Cardiac septum (tissue), 1 donor: ENCODE data around the gene SLC11A2. TPM values are rescaled to one million over a fixed set of nuclear protein-coding genes. Genes with fewer than 3 reads are reported as not detected.
"Not testable (repeated sequence)": the region's sequence is repeated elsewhere in the genome, so short reads cannot be mapped to it uniquely, and the experiment has no call there.

Experiments
- DNase-seq: peaks from one replicate; pipeline ENCODE4 v3.0.0-alpha.2; 2020; ENCODE audit warnings: low spot score
- intact Hi-C: fragments of 100-400 bp; cut with DNase I; formaldehyde crosslinking; loops from one replicate; pipeline ENCODE4 v1.14.0; 2022
- total RNA-seq: library from RNA; stranded (reverse); fragmentation: NEBNext Ultra II Directional; extraction: Animal tissue kit (Norgen Biotek cat#: 25700); gene quantifications from one replicate; pipeline ENCODE4 v1.2.1, GENCODE V29; 2021
- donor health status: DM: no; HTN: no; CAD: no.

The SLC11A2 gene
- total RNA-seq, 1 donor from 2014 or later, result 22.0 TPM

DNA sequence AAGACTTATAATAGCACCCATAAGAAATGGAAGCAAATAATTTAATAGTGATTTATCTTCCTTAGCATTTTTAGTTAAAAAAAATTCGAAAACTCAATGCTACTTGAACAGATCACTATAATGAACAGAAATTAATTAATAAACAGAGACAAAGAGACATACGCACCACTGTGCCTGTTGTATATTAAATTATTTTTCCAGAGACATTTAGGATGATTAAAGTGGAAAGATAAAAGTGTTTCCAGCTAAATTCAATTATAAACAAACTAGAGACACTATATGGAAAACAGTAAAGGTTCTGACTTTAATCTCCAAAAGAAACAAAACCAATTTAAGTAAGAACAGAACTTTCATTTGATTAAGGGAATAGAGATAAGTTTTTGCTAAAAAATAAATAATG, 70.5 kb downstream of the SLC11A2 start:
- DNase-seq, result no peak
- intact Hi-C loops, result no loop called here

DNA sequence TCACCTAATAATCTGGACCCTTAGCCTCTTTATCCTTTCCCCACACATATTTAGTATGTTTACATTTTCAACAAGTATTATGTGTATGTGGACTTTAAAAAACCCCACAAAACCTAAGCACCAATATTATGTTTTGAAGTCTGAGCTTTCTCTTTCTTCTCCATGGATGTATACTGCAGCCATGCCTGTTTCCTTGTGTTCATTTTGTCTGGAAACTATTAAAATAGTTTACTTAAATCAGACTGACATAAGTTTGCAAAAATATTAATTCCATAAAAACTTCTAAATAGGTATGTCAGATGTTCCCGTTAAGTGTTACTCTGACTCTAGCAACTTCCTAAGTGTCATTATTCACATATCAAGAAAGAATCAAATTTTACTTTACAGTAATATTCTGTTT, 70.9 kb downstream of the SLC11A2 start:
- intact Hi-C loops, result no loop called here
- DNase-seq, result no peak

DNA sequence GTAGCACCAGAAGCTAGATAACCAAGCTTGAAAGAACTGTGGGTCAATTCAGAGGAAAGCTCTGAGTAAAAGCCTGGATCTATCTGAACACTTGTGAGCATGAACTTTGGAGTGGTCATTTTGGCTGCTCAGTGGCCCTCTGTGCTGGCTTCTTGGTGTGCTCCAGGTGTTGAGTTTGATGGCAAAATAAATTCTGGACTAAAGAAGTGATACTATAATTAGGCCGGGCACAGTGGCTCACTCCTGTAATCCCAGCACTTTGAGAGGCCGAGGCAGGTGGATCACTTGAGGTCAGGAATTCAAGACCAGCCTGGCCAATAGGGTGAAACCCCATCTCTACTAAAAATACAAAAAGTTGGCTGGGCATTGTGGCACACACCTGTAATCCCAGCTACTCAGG, 71.4 kb downstream of the SLC11A2 start:
- DNase-seq, intact Hi-C loops: not testable (repeated sequence)

DNA sequence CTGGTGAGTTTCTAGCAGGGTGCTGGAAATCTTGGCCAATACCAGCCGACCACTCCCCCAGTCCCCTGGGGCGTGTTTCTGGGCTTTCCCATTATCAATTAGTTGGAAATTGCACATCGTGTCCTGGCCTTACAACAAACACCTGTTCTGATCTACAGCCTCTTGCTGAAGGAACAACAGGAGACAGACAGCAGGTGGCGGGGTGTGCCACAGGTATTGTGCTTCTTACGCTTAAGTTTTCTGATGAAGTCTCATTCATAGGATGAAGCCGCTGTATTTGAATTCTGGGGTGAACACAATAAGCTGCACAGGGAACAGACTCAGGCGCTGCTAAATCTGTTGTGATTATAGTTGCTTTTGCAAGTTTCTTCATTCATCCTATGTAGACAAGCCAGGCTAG, 73.1 kb downstream of the SLC11A2 start:
- intact Hi-C loops, result no loop called here
- no peak for DNase-seq

DNA sequence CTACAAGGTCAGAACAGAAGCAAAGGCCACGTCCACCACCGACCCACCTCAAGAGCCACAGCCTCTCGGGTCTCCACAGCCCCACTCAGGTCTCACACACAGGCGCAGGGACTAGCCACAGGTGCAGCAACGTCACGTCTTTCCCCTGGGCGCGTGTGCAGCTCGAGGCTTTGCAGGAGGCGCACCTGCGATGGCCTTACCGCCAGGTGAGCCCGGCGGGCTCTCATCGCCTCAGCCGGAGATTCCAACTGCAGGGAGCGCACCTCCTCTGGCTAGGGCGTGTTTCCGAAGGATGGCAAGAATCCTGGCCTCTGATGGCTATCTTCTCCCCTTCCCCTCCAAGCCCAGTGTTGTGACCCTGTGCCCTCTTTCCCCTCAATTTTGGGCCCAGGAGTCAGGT, 73.7 kb downstream of the SLC11A2 start, which contains the start of gene HIGD1C:
Gene HIGD1C (plus strand): TSS at position 35 of the 400 bp plus-strand sequence. CDS start 1,455 bp downstream, outside the sequence.
- DNase-seq, result no peak
- intact Hi-C loops, result no loop called here

DNA sequence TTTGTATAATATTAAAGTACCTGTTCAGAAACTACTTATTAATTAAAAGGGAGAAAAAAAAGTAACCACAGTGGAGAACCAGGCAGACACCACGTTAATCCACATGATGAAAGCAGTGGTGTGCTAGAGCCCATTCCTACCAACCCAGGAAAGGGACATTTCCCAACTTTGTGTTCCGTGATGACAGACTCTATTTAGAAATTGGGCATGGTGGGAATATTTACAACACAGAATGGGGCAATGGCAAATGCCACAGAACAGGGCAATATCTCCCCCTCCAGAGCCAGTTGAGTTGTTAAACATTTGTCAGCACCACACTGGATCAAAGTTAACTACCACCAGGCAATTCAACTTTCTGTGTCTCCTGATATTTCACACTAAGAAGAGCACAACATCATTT, 75.1 kb downstream of the SLC11A2 start:
- DNase-seq, result no peak
- intact Hi-C loops, result no loop called here

DNA sequence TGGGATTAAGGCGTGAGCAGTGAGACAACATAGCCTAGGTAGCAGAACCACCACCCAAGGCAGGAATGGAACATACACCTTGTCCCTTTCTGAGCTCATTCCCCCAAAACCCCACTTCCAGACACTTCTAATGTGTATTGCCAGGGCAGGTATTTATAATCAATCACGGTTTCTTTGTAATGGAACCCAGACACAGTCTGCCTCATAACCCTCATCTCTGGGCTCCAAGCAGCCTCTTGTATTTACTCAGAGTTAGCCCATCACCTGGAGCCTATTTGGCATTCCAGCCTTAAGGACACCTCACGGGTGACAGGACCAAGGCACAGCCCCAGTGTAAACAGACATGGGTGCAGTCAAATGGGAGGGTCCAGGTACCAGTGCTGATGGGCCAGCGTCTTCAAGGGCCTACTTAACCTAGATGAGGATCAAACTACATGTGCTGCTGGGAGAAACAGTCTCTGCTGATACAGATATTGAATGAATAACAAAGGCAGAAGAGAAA, 76.3 kb downstream of the SLC11A2 start:
- intact Hi-C loops, result no loop called here
- no peak for DNase-seq

DNA sequence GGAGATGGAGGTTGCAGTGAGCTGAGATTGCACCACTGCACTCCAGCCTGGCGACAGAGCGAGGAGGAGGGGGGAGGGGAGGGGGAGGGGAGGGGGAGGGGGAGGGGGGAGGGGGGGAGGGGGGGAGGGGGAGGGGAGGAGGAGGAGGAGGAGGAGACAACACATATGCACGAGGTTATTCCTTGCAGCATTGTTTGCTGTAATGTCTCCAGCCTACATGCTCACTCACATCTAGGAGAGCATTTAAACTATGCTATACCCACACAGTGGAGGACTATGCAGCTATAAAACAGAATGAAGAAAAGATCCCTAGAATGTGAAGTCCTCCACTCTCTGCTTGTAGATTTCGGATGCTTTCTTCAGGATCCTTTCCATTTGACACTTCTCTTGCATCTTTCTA, 77.4 kb downstream of the SLC11A2 start:
- intact Hi-C loops, result no loop called here
- DNase-seq, result no peak

DNA sequence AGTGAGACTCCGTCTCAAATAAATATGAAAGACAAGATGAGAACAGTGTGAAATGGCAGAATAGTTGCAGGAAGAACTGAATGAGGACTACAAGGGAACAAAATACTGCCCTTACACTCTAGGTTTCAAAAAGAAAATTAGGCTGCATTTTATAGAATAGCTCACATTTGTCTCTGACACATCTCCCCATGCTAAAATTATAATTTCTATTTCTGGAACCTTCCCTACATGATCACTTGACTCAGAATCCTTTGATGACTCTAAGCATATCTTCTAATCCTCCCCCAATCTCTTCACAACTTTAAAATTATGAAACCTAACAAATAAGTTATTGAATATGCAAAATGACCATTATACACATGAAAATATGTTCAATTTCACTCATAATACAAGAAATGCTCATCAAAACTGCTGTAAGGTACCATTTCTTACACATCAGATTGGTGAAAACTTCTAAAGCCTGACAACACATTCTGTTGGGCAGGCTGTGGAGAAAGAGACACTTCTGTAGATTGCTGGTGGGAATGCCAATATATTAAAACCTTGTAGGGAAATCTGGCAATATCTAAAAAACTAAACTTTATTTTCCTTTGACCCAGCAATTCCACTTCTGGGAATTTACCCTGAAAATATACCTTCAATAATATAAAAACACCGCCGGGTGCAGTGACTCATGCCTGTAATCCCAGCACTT, 78.1 kb downstream of the SLC11A2 start:
- intact Hi-C loops, result no loop called here
- no peak for DNase-seq

DNA sequence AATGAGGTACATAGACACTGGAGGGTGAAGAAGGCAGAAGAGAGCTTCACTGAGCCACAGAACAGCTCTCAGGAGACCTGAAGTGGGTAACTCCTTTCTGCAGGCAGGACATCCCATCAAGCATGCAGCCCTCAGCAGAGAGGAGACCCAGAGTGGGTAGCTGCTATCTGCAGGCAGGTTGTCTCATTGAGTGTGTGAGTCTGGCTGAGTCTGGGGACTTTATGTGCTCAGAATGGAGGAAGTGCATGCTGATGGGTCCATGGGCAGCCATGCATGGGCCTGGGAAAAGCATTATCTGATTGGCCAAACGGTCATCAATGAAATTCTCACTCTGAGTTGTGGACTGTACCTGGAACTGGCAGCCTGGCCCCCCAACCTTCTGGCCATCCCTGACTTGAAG, 88.5 kb downstream of the SLC11A2 start:
- DNase-seq, result no peak
- intact Hi-C loops, result no loop called here

DNA sequence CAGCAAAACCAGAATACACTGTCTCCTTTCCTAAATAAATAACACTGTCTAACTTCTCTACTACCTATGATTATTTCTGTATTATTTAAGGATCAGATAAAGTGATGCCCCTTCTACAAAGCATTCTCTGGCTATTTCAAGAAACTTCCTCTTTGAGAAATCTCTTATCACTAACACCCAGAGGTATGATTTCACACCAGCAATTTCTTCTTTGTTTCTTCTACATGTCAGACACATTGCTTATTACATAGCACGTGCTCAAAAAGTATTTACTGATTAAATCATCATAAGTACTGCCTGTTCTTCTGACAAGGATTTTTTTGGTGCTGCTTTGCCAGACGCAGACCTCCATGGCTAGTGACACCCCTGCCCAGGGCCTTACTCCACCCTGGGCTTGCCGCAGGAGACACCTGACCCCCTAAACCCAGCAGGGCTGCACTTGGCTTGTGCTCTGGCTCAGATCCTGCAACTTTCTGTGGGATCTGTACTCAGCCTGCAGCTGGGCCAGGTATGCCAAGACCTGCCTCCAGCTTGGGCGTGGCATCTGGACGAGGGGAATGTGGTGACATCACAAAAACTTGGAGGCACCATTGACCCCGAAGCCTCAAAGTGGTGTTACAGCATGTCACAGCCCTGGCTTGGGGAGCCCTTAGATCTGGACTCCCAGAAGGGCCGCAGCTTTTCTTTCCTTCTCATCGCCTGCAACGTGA, 89.2 kb downstream of the SLC11A2 start:
- DNase-seq, result no peak
- intact Hi-C loops, result no loop called here

DNA sequence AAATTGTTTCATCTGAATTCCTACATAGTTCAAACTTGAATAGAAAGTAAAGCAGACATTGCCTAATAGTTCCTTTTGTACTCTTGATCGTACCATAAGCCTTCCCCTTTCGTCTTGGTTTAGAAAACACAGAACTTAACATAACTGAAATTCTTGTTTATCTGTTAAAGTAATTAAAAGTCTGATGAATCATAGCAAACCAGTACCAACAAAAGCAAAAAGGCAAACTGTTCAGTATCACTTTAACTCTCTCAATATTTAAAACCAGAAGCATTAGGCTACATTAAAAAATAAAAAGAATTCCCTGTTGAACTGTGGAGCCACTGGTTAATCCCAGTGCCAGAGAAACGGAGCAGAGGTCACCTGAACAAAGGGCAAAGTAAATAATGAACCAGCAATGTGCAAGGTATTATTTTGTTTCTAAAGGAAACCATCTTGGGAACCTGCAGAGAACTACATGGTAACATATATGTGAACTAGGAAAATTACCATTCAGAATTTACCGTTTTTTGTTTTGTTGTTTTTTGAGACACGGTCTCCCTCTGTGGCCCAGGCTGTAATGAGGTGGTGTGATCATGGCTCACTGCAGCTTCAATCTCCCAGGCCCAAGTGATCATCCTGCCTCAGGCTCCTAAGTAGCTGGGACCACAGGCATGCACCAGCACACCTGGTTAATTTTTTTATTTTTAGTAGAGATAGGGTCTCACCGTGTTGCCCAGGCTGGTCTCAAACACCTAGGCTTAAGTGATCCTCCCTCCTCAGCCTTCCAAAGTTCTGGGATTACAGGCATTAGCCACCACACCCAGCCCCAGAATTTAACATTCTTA, 91.0 kb downstream of the SLC11A2 start:
- DNase-seq, result no peak
- intact Hi-C loops, result no loop called here

DNA sequence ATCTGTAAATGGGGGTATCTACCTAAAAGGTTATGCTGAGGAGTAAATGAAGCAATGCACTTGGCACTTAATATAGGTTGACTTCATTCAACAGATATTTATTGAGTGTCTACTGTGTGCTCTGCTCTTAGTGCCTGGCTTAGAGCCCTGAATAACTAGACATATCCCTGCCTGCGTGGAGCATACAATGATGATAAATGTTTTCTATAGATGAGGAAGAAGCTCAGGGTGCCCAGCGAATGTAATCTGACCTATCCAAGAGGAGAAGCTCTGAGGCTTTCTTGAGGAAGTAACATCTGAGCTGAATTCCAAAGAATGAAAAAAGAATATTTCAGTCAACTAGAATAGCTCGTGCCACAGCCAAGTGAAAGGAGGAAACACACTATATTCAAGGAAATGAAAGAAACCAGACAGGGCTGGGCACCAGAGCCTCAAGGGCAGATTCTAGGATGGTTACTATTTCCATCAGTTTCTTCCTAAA, 91.8 kb downstream of the SLC11A2 start:
- intact Hi-C loops, result no loop called here
- DNase-seq, result no peak

DNA sequence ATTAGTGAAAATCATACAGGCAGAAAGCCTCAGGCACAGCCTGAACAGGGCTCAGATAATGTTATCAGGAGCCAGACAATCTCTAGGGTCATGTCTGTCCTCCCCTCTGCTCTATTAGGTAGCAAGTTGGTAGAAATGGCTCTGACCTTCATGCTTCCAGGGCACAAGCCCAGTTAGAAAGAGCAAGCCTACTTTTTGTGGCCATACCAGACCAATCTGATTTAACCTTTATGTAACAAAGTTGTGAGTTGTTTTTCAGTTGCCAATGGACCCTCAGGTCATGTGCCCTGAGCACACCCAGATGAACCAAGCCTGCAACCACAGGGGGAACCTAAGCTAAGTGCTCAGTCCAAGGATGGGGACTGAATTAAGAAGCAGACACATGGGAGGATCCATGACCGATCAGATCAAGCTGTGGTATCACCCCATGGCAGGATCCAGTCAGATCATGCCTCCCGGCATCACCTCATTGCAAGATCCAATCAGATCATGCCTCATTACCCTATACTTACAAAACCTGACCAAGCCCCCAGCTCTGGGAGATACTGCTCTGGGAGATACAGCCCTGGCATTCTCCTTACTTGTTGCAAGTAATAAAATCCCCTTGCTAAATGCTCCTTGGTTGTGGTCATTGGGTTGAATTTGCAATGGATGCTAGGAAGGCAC, 92.6 kb downstream of the SLC11A2 start:
- no peak for DNase-seq
- intact Hi-C loops, result no loop called here

DNA sequence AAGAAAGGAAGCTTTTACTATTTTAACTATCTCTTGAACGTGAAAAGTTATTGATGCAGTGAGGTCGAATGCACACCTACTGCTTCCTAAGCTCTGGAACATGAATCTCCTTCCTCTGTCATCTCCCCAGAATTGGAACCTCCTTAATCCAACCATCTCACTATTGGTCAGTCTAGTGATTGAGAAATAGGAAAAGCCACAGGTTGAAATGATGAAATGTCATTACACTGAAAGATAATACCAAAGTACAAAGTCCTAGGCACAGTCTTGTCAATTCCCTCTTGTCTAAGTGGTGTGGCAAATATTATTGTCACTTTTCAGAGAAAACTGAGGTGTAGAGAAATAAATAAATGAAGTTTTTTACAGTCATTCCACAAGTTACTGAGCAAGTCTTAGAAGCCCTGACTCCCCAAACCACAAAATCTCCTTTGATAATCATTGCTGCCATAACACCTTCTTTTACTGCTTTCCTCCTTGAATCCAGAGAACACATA, 93.3 kb downstream of the SLC11A2 start:
- intact Hi-C loops, result no loop called here

DNA sequence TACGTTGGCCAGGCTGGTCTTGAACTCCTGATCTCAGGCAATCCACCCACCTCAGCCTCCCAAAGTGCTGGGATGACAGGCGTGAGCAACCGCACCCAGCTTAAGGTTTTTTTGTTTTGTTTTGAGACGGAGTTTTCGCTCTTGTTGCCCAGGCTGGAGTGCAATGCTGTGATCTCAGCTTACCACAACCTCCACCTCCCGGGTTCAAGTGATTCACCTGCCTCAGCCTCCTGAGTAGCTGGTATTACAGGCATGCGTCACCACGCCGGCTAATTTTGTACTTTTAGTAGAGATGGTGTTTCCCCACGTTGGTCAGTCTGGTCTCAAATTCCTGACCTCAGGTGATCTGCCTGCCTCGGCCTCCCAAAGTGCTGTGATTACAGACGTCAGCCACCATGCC, 95.7 kb downstream of the SLC11A2 start:
- intact Hi-C loops, DNase-seq: not testable (repeated sequence)

More for the DNA sequence above, 93.3 kb downstream of the SLC11A2 start:
- no peak for DNase-seq

DNA sequence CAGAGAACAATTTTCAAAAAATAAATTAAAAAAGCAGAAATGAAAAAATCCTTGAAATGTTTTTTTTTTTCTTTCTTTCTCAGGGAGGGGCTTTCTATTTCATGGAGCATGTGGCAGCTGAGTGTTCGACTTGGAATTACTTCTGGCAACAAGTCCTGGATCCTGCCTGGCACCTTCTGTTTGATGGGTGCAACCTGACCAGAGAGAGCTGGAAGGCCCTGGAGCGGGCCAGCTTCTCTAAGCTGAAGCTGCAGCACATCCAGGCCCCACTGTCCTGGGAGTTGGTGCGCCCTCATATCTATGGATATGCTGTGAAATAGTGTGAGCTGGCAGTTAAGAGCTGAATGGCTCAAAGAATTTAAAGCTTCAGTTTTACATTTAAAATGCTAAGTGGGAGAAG, 96.4 kb downstream of the SLC11A2 start:
- intact Hi-C loops, result loop anchor here (5.0 kb wide), 1 partner anchor 57 kb away; no protein-coding TSS in a partner anchor
- DNase-seq, result no peak
